Adrenal gland (tissue), 5 donors: ENCODE measurements around the gene AGBL4.

Source experiments
- CTCF ChIP-seq, 6 experiments: fragments of 450-650 bp in 4 of 6; fragments of 200-600 bp in 2 of 6; sonication (generic) in 1 of 6; IDR thresholded peaks; 1 replicate in 5 of 6; 2 replicates in 1 of 6; pipeline versions ENCODE4 v1.5.1 to v1.8.0; 2016 to 2021; ENCODE audit warnings: antibody characterized with exemption in 6 of 6, mild to moderate bottlenecking in 2 of 6, moderate library complexity in 1 of 6
- POLR2A ChIP-seq, 2 donors: fragments of 450-650 bp; IDR thresholded peaks; one replicate each; pipeline ENCODE4 v1.6.1; 2017; ENCODE audit warnings: antibody characterized with exemption in 2 of 2, mild to moderate bottlenecking in 2 of 2, moderate library complexity in 1 of 2
- donor health status: DM: no; HTN: no; CAD: no.

DNA sequence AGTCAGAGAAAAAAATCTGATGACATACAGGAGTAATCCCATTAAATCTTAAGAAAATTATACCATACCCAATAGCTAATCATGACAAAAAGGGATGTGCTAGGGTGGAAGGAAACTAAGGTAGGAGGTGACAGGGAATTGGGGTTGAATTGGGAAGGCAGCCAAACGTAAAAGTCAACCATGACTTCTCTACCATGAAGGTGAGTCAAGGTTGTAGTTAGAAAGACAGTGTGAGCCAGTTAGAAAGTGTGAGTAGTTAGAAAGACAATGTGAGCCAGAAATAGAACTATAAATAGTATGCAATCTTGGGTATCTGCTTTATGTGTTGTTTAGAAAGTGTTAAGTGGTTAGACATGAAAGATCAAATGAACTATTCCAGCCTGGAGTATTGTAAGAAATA, 556.8 kb downstream of the AGBL4 start:
- TF ChIP-seq CTCF (IDR thresholded peaks at IDR 0.05) (no peak), POLR2A (IDR thresholded peaks at IDR 0.05) (no peak)
